BLaER1 treated with 17β-estradiol and CSF1 and Interleukin-3, amounts not matched to agents 10 nM and 100 nM (cell line): Measurements from ENCODE around the gene NAALADL2.
A peak's percentile ranks its signal among the peaks of the same experiment; 100 is the strongest.

Experiments used
- H3K27ac ChIP-seq, 11 experiments: shearing (Covaris generic); formaldehyde crosslinking; 2 replicates each; pipeline ENCODE4 v1.8.1; 2022
- H3K27me3 ChIP-seq, 11 experiments: shearing (Covaris generic); formaldehyde crosslinking; 2 replicates each; pipeline ENCODE4 v1.8.1; 2022
- H3K36me3 ChIP-seq, 11 experiments: shearing (Covaris generic); formaldehyde crosslinking; 2 replicates each; pipeline ENCODE4 v1.8.1; 2022
- H3K4me1 ChIP-seq, 10 experiments: shearing (Covaris generic); formaldehyde crosslinking; 2 replicates each; pipeline ENCODE4 v1.8.1; 2022
- H3K4me2 ChIP-seq, 11 experiments: shearing (Covaris generic); formaldehyde crosslinking; 2 replicates each; pipeline ENCODE4 v1.8.1; 2022
- H3K4me3 ChIP-seq, 10 experiments: shearing (Covaris generic); formaldehyde crosslinking; 2 replicates each; pipeline ENCODE4 v1.8.1; 2022
- H3K9ac ChIP-seq, 11 experiments: shearing (Covaris generic); formaldehyde crosslinking; 2 replicates each; pipeline ENCODE4 v1.8.1; 2022
- H3K9me3 ChIP-seq, 11 experiments: shearing (Covaris generic); formaldehyde crosslinking; replicated peaks in 1 of 11; 2 replicates each; pipeline ENCODE4 v1.8.1; 2022
- H4K20me1 ChIP-seq, 11 experiments: shearing (Covaris generic); formaldehyde crosslinking; 2 replicates each; pipeline ENCODE4 v1.8.1; 2022
- Cebpa-rat ChIP-seq, 11 experiments: shearing (Covaris generic); IDR thresholded peaks; 2 replicates each; pipeline ENCODE4 v1.8.1; 2022

NAALADL2 gene

DNA sequence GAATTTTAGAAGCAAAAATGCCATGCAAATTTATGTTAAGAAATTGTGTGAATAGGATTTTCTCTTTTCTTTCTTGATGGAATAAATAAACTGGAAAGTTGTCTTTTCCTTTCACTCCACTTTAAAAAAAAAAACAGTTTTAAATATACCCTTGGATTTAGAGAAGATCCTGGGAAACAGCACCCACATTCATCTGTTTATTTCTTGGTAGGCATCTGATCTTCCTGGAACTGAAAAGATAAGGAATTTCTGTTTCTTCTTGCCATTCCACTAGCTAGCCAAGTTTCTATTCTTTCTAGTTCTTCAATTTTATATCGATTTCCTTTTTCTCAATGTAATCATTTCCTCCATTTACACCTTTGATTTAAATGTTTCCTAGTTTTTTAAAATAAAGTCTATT is 420.8 kb downstream of the NAALADL2 start:
- no peak overlapping the region for H3K27ac ChIP-seq

DNA sequence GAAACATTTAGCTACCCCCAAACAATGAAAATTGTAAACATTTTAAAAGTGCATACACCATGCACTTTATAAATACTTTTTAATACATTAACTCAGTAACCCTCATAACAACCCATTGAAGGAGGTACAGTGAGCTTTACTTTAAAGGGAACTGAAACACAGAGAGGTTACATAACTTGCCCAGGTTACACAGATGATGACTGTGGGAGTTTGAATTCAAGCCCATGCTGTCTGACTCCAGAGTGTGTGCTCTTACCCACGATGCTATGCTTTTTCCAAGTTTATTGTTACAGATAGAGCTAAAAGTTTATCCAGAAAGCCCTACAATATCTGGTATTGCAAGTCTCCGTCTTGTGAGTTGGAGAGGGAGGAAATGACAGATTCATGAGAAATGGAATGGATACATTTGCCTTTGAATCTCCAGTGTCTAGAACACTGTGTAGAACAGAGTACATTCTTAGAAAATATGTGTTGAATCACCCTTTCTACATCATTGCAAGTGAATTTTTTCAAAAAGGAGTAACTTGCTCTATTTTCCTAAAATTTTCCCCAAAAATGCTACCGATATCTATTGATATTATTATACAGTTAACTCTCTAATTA is 428.3 kb downstream of the NAALADL2 start:
- Histone ChIP-seq H3K36me3 (no peaks in the 10 kb centered on the region), H3K4me2 (no peak overlapping the region), H3K9ac (no peak overlapping the region), H4K20me1 (no peaks in the 10 kb centered on the region; a peak in 2 of 22 replicates), H3K4me3 (no peak overlapping the region), H3K27me3 (no peaks in the 10 kb centered on the region), H3K9me3 (no peaks in the 10 kb centered on the region), H3K4me1 (no peaks in the 10 kb centered on the region), H3K27ac (no peak overlapping the region)
- TF ChIP-seq Cebpa-rat (IDR thresholded peaks at IDR 0.05) = no peak

More for the DNA sequence above, 420.8 kb downstream of the NAALADL2 start:
- Histone ChIP-seq H3K4me3 (no peak overlapping the region), H3K4me1 (no peaks in the 10 kb centered on the region), H3K4me2 (no peak overlapping the region), H3K36me3 (no peaks in the 10 kb centered on the region), H4K20me1 (no peaks in the 10 kb centered on the region; a peak in 1 of 22 replicates), H3K9ac (no peak overlapping the region), H3K9me3 (peaks cover 0 to 5% (median 0%) of the 10 kb centered on the region in 11 experiments; a peak in 2 of 22 replicates), H3K27me3 (no peaks in the 10 kb centered on the region)
- no peak for TF ChIP-seq Cebpa-rat (IDR thresholded peaks at IDR 0.05)

DNA sequence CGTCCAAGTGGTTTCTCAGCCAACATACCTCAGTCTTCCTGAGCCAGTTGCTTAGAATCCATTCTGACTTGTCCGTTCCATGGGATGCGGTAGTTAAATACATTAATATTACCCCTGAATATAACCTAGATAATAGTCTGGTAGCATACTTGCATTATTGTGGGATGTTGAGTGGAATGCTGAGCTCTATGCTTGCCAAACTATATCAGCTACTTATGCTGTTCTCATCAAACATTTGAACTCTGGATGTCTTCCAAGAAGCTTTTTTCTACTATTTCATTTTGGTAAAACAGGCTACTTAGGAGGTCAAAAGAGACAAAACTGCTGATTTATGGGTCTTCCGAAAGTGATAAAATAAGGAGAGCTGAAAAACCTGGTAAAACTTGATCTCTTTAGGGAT is 429.5 kb downstream of the NAALADL2 start:
- Histone ChIP-seq H3K27me3 (no peaks in the 10 kb centered on the region), H3K4me3 (no peak overlapping the region), H3K4me2 (no peak overlapping the region), H3K9ac (no peak overlapping the region), H3K27ac (no peak overlapping the region), H3K36me3 (no peaks in the 10 kb centered on the region), H4K20me1 (no peaks in the 10 kb centered on the region; a peak in 2 of 22 replicates), H3K9me3 (no peaks in the 10 kb centered on the region), H3K4me1 (no peaks in the 10 kb centered on the region)
- no peak for TF ChIP-seq Cebpa-rat (IDR thresholded peaks at IDR 0.05)

DNA sequence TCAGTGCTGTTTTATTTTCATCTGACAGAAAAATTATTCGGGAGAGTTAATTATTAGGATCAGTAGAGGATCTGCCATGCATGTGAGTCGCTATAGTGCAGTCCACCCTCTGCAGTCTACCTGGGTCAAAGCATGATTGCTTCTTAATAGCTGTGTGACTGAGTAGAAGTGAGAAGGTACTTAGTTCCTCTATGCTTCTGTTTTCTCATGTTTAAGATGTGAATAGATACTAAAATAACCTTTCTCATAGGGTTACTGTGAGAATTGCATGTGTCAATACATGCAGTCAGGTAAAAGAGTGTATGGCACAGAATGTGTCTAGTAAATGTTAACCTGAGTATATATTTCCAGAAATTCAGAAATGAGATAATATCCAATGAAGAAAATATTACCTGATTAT is 435.7 kb downstream of the NAALADL2 start:
- Histone ChIP-seq H3K4me3 (no peak overlapping the region), H3K36me3 (no peaks in the 10 kb centered on the region), H3K27ac (no peak overlapping the region), H3K27me3 (no peaks in the 10 kb centered on the region), H4K20me1 (no peaks in the 10 kb centered on the region), H3K4me1 (no peaks in the 10 kb centered on the region), H3K9ac (no peak overlapping the region), H3K4me2 (no peak overlapping the region), H3K9me3 (no peaks in the 10 kb centered on the region)
- TF ChIP-seq Cebpa-rat (IDR thresholded peaks at IDR 0.05) = no peak

DNA sequence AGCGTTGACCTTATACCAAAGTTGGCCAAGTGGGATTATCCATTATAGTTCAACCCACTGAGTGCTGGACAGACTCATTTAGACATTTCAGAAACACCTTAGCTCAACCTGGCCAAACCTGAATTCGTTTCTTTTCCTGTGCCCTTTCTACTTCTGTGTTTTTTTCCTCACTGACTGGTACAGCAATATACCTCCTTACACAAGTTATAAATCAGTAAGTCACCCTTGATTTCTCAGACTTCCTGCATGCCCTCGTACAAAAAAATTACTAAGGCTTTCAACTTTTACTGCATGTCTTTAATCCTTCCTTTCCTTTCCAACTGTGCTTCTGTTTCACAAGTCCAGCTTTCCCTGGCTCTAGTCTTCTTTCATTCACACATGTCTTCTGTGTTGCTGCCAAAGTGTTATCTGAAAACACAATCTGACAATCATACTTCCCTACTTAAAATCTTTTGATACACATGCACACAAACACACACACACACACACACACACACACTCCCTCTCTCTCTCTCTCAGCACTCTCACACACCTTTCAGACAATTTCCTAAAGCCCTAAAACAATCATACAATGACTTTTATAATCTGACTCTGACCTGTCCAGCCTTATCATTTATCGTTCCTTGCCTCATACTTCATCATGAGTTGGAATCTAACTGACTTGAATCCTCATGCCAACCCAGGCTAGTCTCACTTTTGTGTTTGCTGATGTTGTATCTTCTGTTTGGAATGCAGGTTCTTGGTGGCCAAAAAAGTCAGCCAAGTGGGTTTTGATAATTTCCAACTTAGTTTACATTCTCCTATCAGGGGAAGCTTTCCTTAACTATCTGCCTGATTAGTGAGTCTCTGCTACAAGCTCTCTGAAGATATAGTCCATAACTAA is 436.4 kb downstream of the NAALADL2 start:
- Histone ChIP-seq H4K20me1 (no peaks in the 10 kb centered on the region), H3K27ac (no peak overlapping the region), H3K36me3 (no peaks in the 10 kb centered on the region), H3K4me2 (no peak overlapping the region), H3K9me3 (no peaks in the 10 kb centered on the region), H3K4me3 (no peak overlapping the region), H3K27me3 (no peaks in the 10 kb centered on the region), H3K4me1 (no peaks in the 10 kb centered on the region), H3K9ac (no peak overlapping the region)
- no peak for TF ChIP-seq Cebpa-rat (IDR thresholded peaks at IDR 0.05)

DNA sequence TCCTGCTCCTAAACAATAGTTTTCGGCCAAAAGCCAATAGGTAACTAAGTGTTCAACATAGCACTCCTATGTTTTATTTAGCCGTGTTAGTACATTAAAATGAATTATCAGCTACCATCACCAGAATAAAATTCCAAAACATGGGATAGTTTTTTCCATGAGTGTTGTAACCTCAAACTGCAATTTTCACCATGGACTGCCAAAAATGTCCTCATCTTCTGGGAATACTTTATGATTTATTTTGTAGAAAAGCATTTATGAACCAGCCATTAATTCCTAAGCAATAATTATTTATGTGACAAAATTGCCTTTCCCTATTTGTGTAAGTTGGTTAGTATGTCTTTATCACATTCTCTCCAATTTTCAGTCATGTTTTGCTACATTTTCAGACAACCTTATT is 438.1 kb downstream of the NAALADL2 start:
- H3K9me3 ChIP-seq = no peaks in the 10 kb centered on the region
- no peak overlapping the region for H3K4me2 ChIP-seq
- H3K4me3 ChIP-seq = no peak overlapping the region
- no peaks in the 10 kb centered on the region for H3K27me3 ChIP-seq
- TF ChIP-seq Cebpa-rat (IDR thresholded peaks at IDR 0.05) = no peak
- H4K20me1 ChIP-seq = no peaks in the 10 kb centered on the region
- H3K4me1 ChIP-seq = no peaks in the 10 kb centered on the region
- H3K27ac ChIP-seq = no peak overlapping the region
- H3K9ac ChIP-seq = no peak overlapping the region
- no peaks in the 10 kb centered on the region for H3K36me3 ChIP-seq

DNA sequence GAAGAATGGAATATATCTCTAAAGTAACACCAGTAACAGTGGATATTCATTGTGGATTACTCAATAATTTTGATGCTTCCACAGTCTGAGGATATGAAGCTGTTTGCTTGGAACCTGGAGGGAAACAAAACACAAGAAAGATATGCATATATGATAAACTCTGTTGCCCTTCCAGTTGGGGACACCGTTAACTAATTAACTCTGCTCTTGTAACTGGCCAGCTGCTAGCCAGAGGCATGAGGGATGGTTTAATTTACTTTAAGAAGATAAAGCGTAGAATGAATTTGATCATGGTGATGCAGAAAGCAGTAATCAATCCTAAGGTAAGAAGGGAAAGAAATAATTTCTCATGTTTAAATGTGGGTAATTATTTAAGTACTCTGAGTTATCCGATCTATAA is 442.6 kb downstream of the NAALADL2 start:
- no peak overlapping the region for H3K4me3 ChIP-seq
- H4K20me1 ChIP-seq = no peaks in the 10 kb centered on the region
- TF ChIP-seq Cebpa-rat (IDR thresholded peaks at IDR 0.05) = no peak
- H3K27ac ChIP-seq = no peak overlapping the region
- H3K9me3 ChIP-seq = 0 out of 22 replicates have a peak, but pooled peaks cover 0 to 4% (median 0%) of the 10 kb centered on the region in 11 experiments
- H3K36me3 ChIP-seq = no peaks in the 10 kb centered on the region
- no peak overlapping the region for H3K4me2 ChIP-seq
- no peaks in the 10 kb centered on the region for H3K4me1 ChIP-seq
- H3K27me3 ChIP-seq = no peaks in the 10 kb centered on the region
- H3K9ac ChIP-seq = no peak overlapping the region

DNA sequence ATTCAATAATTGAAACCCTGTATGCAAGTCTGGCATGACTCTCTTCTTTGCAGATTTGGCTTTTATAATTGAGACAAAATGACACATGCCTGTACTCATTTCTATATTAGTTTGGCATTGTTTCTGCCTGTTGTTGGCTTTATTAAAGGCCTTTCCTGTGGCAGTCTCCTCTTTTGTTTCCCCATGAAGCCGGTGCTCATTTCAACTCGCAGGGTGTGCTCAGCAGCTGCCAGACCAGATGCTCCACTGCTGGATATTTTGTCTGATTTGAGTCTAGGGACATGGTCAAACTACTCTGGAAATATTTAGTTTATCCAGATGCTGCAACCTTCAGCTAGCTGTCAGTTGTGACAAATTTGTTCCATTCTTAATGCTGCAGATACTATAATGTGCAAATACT is 445.3 kb downstream of the NAALADL2 start:
- Histone ChIP-seq H3K27ac (no peak overlapping the region), H3K4me1 (0 out of 20 replicates have a peak, but pooled peaks cover 0 to 7% (median 0%) of the 10 kb centered on the region in 10 experiments), H3K4me3 (no peak overlapping the region), H3K27me3 (no peaks in the 10 kb centered on the region), H3K4me2 (no peak overlapping the region), H3K36me3 (no peaks in the 10 kb centered on the region), H3K9ac (no peak overlapping the region), H3K9me3 (0 out of 22 replicates have a peak, but pooled peaks cover 0 to 4% (median 0%) of the 10 kb centered on the region in 11 experiments), H4K20me1 (no peaks in the 10 kb centered on the region)
- no peak for TF ChIP-seq Cebpa-rat (IDR thresholded peaks at IDR 0.05)

DNA sequence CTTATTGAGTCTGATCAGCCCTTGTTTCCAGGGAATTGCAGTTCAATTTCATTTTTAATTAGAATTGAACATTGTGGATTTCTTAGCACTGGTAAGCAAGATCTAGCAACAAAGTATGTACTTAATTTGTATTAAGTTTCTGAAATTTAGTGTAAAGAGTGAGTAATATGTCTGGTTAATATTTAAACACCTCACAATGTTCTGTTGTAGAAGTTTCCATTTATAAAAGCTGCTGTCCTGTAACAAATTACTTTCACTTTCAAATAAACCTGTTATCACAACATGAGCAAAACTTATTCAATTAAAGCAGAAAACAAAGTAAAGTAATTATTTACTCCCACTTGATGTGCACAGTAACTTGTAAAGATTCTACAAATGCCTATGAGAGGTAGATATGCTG is 448.5 kb downstream of the NAALADL2 start:
- H4K20me1 ChIP-seq = no peaks in the 10 kb centered on the region
- no peaks in the 10 kb centered on the region for H3K27me3 ChIP-seq
- TF ChIP-seq Cebpa-rat (IDR thresholded peaks at IDR 0.05) = no peak
- H3K27ac ChIP-seq = no peak overlapping the region
- no peaks in the 10 kb centered on the region for H3K36me3 ChIP-seq
- H3K4me1 ChIP-seq = 0 out of 20 replicates have a peak, but pooled peaks cover 0 to 7% (median 0%) of the 10 kb centered on the region in 10 experiments
- peaks cover 0 to 5% (median 0%) of the 10 kb centered on the region in 11 experiments; a peak in 2 of 22 replicates for H3K9me3 ChIP-seq
- peak overlapping the region in 2 of 11 experiments; percentile 4 to 13; a peak in 1 of 22 replicates for H3K4me2 ChIP-seq
- no peak overlapping the region for H3K9ac ChIP-seq
- no peak overlapping the region for H3K4me3 ChIP-seq
